GM10248 (cell line): ENCODE data around the gene HSPA12B.

Experiments used
- CTCF ChIA-PET: fragments of 300-600 bp; sonication (Branson Sonifier 250); formaldehyde crosslinking; extraction: SDS; loops from one replicate; lab custom pipeline; 2021; ENCODE audit warnings: antibody characterized with exemption; lab: Yijun Ruan, JAX
- POLR2A ChIA-PET: fragments of 350-650 bp; sonication (Branson Sonifier 250); formaldehyde crosslinking; extraction: SDS; loops from one replicate; lab custom pipeline; 2020; ENCODE audit warnings: antibody characterized with exemption; lab: Yijun Ruan, JAX
- DNase-seq: peaks from one replicate; pipeline ENCODE4 v3.0.0; 2012; ENCODE audit errors: extremely low spot score
- TF ChIP-seq, protein P1 (sequence below): IDR thresholded peaks from 2 replicates; pipeline ENCODE4 v1.5.1; 2012; ENCODE audit warnings: mild to moderate bottlenecking, low read depth; ENCODE audit errors: extremely low read depth, missing control alignments, control extremely low read depth

Gene HSPA12B

DNA sequence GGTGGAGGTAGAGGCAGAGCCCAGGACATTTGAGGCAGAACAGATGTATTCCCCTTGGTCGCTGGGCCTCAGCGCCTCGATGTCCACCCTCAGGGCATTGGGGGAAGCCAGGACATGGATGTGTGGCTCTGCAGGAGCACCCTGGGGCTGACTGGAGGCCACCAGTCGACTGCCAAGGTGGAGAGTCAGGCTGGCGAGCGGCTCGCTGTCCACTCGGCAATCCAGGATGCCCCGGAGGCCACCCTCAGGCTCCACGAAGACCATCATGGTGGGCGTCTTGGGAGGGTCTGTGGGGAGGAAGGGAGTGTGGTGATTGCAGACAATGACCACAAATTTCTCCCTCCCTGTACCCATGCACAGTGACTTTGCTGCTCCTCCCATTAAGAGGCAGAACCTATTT is 42.5 kb upstream of the HSPA12B start:
- ChIA-PET POLR2A (no interaction called here), CTCF (interaction anchor here (2.4 to 3.5 kb wide), 2 partner anchors 13 kb away, joined by 8 to 20 read pairs; no protein-coding TSS in a partner anchor)
- TF ChIP-seq, protein P1, sequence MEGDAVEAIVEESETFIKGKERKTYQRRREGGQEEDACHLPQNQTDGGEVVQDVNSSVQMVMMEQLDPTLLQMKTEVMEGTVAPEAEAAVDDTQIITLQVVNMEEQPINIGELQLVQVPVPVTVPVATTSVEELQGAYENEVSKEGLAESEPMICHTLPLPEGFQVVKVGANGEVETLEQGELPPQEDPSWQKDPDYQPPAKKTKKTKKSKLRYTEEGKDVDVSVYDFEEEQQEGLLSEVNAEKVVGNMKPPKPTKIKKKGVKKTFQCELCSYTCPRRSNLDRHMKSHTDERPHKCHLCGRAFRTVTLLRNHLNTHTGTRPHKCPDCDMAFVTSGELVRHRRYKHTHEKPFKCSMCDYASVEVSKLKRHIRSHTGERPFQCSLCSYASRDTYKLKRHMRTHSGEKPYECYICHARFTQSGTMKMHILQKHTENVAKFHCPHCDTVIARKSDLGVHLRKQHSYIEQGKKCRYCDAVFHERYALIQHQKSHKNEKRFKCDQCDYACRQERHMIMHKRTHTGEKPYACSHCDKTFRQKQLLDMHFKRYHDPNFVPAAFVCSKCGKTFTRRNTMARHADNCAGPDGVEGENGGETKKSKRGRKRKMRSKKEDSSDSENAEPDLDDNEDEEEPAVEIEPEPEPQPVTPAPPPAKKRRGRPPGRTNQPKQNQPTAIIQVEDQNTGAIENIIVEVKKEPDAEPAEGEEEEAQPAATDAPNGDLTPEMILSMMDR: no peak
- no peak for DNase-seq

DNA sequence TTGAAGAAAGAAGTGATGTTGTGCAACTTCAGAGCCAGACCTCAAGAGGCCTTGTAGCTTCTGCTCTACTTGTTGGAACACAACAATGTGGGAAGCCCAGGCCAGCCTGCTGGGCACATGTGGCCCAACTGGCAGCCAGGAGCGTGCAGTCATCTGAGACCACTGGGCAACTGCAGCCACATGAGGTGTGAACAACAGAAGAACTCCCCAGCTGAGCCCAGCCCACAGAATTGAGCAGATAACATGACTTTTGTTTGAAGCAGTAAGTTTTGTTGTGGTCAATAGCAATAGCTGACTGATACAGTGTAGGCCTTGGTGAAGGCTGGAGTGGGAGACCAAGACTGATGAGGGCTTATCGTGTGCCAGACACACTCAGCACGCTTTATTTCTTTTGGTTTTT is 42.1 kb upstream of the HSPA12B start:
- POLR2A ChIA-PET: no interaction called here
- CTCF ChIA-PET: interaction anchor here (2.4 kb wide), 1 partner anchor 14 kb away, joined by 8 read pairs; no protein-coding TSS in a partner anchor

DNA sequence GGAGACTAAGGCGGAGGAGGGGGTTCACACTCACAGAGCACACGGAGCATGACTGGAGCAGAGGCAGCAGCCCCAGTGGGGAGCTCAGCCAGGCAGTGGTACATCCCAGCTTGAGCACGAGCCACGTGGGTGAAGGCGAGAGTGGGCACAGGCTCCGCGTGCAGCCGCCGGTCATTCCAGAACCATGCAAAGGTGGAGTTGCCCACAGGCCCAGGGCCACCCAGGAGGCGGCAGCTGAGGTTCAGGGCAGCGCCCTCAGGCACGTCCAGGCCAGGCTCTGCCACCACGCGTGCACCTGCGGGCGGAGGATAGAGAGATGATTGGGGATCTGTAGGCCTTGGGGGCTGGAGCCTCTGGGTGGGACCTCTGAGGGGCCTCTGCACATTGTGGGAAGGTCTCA is 41.2 kb upstream of the HSPA12B start:
- TF ChIP-seq, protein P1: no peak
- no peak for DNase-seq
- ChIA-PET CTCF (interaction anchor here (2.4 kb wide), 1 partner anchor 15 kb away, joined by 8 read pairs; no protein-coding TSS in a partner anchor), POLR2A (no interaction called here)

More for the DNA sequence above, 42.1 kb upstream of the HSPA12B start:
- TF ChIP-seq, protein P1: no peak
- no peak for DNase-seq

DNA sequence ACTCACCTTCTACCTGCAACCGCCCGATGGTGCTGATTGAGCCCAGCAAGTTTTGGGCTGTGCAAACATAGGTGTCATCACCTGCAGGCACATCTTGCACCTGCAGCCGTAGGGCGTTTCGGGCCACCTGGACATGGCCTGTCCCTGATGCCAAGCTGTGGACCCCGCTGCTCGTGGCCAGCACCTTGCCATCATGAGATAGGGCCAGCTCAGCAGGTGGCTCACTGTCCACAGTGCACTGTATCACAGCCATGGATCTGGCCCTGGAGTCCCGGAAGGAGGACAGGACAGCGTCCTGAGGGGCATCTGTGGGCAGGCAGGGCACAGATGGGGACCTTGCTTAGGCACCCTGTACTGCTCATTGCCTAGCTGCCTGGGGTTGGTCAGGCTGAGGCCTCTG is 40.6 kb upstream of the HSPA12B start:
- ChIA-PET POLR2A (no interaction called here), CTCF (interaction anchor here (1.0 to 2.4 kb wide), 2 partner anchors 15 to 366 kb away, joined by 3 to 8 read pairs; no protein-coding TSS in a partner anchor)
- no peak for DNase-seq
- TF ChIP-seq, protein P1: no peak

DNA sequence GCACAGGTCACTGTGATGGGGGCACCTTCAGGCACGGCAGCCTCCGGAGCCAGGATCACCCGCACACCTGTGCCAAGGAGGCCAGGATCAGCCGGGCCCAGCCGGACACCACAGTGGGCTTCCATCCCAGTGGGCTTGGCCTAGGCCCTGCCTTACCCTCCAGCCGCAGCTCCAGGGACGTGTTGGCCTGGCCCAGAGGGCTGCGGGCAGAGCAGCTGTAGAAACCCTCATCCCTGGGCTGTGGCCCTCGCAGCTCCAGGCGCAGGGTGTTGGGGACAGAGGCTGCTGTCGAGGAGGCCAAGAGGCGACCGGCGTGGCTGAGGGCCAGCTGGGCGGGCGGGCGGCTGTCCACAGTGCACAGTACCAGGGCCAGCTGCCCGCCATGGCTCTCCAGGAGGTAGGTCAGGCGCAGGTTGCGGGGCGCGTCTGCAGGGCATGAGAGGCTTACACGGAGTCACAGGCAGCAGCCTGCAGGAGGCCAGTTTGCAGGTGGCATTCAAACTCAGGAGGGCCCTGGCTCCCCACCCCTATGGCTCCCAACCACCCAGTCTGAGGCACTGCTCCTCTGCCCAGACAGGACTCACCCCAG is 39.7 kb upstream of the HSPA12B start:
- TF ChIP-seq, protein P1: no peak
- ChIA-PET POLR2A (no interaction called here), CTCF (interaction anchor here (1.0 to 8.9 kb wide), 4 partner anchors 12 to 365 kb away, joined by 3 to 64 read pairs (median 6); no protein-coding TSS in a partner anchor)
- no peak for DNase-seq

DNA sequence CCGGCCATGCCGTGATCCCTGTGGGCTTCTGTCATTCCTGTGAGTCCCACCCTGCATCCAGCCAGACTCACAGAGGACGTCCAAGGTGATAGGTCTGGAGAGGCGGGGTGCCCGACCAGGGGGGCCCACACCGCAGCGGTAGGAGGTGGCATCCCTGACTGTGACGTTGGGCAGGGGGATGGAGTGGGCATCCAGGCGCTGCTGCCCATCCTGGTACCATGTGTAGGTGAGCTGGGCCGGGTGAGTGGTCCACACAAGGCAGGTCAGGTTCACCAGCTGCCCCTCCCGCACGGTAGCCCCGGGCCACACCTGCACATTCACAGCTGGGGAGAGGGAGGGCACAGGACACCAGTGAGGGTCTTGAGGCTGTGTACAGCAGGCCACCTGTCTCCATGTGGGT is 39.1 kb upstream of the HSPA12B start:
- ChIA-PET CTCF (interaction anchor here (1.1 to 8.9 kb wide), 3 partner anchors 11 to 17 kb away, joined by 3 to 64 read pairs (median 6); no protein-coding TSS in a partner anchor), POLR2A (no interaction called here)
- TF ChIP-seq, protein P1: no peak
- no peak for DNase-seq
